Activated naive CD4-positive, alpha-beta T cell treated with anti-CD3 and anti-CD28 coated beads for 36 hours (primary cell): ENCODE measurements around the gene GOLT1A. TPM values are rescaled to one million over a fixed set of nuclear protein-coding genes. Genes with fewer than 3 reads are reported as not detected.
"Not testable (repeated sequence)": the region's sequence is repeated elsewhere in the genome, so short reads cannot be mapped to it uniquely, and the experiment has no call there.

ENCODE experiments used
- CTCF ChIA-PET: fragments of 350-600 bp; sonication (Branson Sonifier 250); formaldehyde crosslinking; loops from one replicate; lab custom pipeline; 2021; ENCODE audit warnings: antibody characterized with exemption; lab: Charles Lee
- DNase-seq: peaks from one replicate; pipeline ENCODE4 v3.0.0-alpha.2; 2020
- H3K27ac Mint-ChIP-seq: one replicate; pipeline ENCODE4 v1.8.0; 2021; ENCODE audit warnings: mild to moderate bottlenecking, mixed read lengths
- H3K27me3 Mint-ChIP-seq: one replicate; pipeline ENCODE4 v1.8.0; 2021; ENCODE audit warnings: low read depth, mixed read lengths
- H3K36me3 Mint-ChIP-seq: one replicate; pipeline ENCODE4 v1.8.0; 2021; ENCODE audit warnings: low read depth, mixed read lengths
- H3K4me1 Mint-ChIP-seq: one replicate; pipeline ENCODE4 v1.8.0; 2021; ENCODE audit warnings: low read depth, mixed read lengths
- H3K4me3 Mint-ChIP-seq: one replicate; pipeline ENCODE4 v1.8.0; 2021; ENCODE audit warnings: mild to moderate bottlenecking, moderate library complexity, mixed read lengths
- H3K9me3 Mint-ChIP-seq: one replicate; pipeline ENCODE4 v1.8.0; 2021; ENCODE audit warnings: mixed read lengths
- intact Hi-C: fragments of 100-400 bp; cut with micrococcal nuclease; formaldehyde crosslinking; loops from one replicate; pipeline ENCODE4 v1.15.1; 2023
- total RNA-seq, 2 experiments: library from RNA; stranded (reverse); gene quantifications; one replicate each; pipeline ENCODE4 v1.2.3, GENCODE V29; 2021

The GOLT1A gene
- total RNA-seq, 2 experiments from 2014 or later, result not detected

- no peaks in the 10 kb centered on the region for H3K4me1 Mint-ChIP-seq
- CTCF ChIA-PET, result interaction anchor here (0.6 kb wide), 1 partner anchor 1100 kb away, joined by 3 read pairs; no protein-coding TSS in a partner anchor
- H3K27me3 Mint-ChIP-seq, result peaks cover 2% of the 10 kb centered on the region
- no peak overlapping the region for H3K4me3 Mint-ChIP-seq
- H3K36me3 Mint-ChIP-seq, result no peaks in the 10 kb centered on the region
- H3K27ac Mint-ChIP-seq, result no peak overlapping the region
- H3K9me3 Mint-ChIP-seq, result no peaks in the 10 kb centered on the region
- DNase-seq, result no peak
- intact Hi-C loops, result no loop called here
Observed at GRCh38 chr1:204241050-204241449, 27.3 kb upstream of the GOLT1A start.

- Mint-ChIP-seq H3K4me3 (no peak overlapping the region), H3K27ac (no peak overlapping the region), H3K9me3 (no peaks in the 10 kb centered on the region), H3K4me1 (no peaks in the 10 kb centered on the region), H3K36me3 (no peaks in the 10 kb centered on the region), H3K27me3 (peaks cover 3% of the 10 kb centered on the region)
- DNase-seq, result no peak
- CTCF ChIA-PET, result no interaction called here
- intact Hi-C loops, result no loop called here
Observed at GRCh38 chr1:204240233-204240632, 26.4 kb upstream of the GOLT1A start.

- H3K27ac Mint-ChIP-seq, H3K4me1 Mint-ChIP-seq, H3K36me3 Mint-ChIP-seq, H3K9me3 Mint-ChIP-seq, H3K27me3 Mint-ChIP-seq, DNase-seq, H3K4me3 Mint-ChIP-seq, intact Hi-C loops: not testable (repeated sequence)
- CTCF ChIA-PET, result interaction anchor here (0.6 kb wide), 1 partner anchor 548 kb away, joined by 3 read pairs; no protein-coding TSS in a partner anchor
Observed at GRCh38 chr1:204239401-204239800, 25.6 kb upstream of the GOLT1A start.

- H3K27ac Mint-ChIP-seq, H3K9me3 Mint-ChIP-seq, H3K4me1 Mint-ChIP-seq, H3K27me3 Mint-ChIP-seq, DNase-seq, CTCF ChIA-PET, H3K4me3 Mint-ChIP-seq, H3K36me3 Mint-ChIP-seq, intact Hi-C loops: not testable (repeated sequence)
Observed at GRCh38 chr1:204238520-204238919, 24.7 kb upstream of the GOLT1A start.

- DNase-seq, H3K36me3 Mint-ChIP-seq, H3K27me3 Mint-ChIP-seq, H3K4me3 Mint-ChIP-seq, H3K27ac Mint-ChIP-seq, intact Hi-C loops, H3K9me3 Mint-ChIP-seq, H3K4me1 Mint-ChIP-seq: not testable (repeated sequence)
- CTCF ChIA-PET, result interaction anchor here (1.0 kb wide), 1 partner anchor 126 kb away, joined by 3 read pairs; no protein-coding TSS in a partner anchor
Observed at GRCh38 chr1:204237515-204237914, 23.7 kb upstream of the GOLT1A start.

- Mint-ChIP-seq H3K27ac (no peak overlapping the region), H3K4me1 (no peaks in the 10 kb centered on the region), H3K27me3 (peaks cover 3% of the 10 kb centered on the region), H3K36me3 (no peaks in the 10 kb centered on the region), H3K9me3 (no peaks in the 10 kb centered on the region), H3K4me3 (no peak overlapping the region)
- DNase-seq, result no peak
- intact Hi-C loops, result no loop called here
- CTCF ChIA-PET, result interaction anchor here (1.2 kb wide), 1 partner anchor 26 kb away, joined by 5 read pairs; no protein-coding TSS in a partner anchor
Observed at GRCh38 chr1:204232526-204232925, 18.7 kb upstream of the GOLT1A start.

- H3K27me3 Mint-ChIP-seq, result no peaks in the 10 kb centered on the region
- H3K9me3 Mint-ChIP-seq, result no peaks in the 10 kb centered on the region
Observed at GRCh38 chr1:204230211-204230610, 16.4 kb upstream of the GOLT1A start.

GRCh38 chr1:204228896-204229295 lies 15.1 kb upstream of the GOLT1A start:
- Mint-ChIP-seq H3K36me3 (no peaks in the 10 kb centered on the region), H3K27me3 (no peaks in the 10 kb centered on the region), H3K9me3 (no peaks in the 10 kb centered on the region), H3K4me1 (no peaks in the 10 kb centered on the region), H3K27ac (no peak overlapping the region), H3K4me3 (no peak overlapping the region)
- CTCF ChIA-PET, result interaction anchor here (1.2 to 3.0 kb wide), 4 partner anchors 22 to 274 kb away, joined by 3 to 12 read pairs (median 7); no protein-coding TSS in a partner anchor
- DNase-seq, result no peak
- intact Hi-C loops, result no loop called here

More at GRCh38 chr1:204230211-204230610, 16.4 kb upstream of the GOLT1A start:
- no peak overlapping the region for H3K4me3 Mint-ChIP-seq
- intact Hi-C loops, result no loop called here
- CTCF ChIA-PET, result interaction anchor here (1.8 to 3.0 kb wide), 2 partner anchors 24 to 133 kb away, joined by 10 to 12 read pairs; no protein-coding TSS in a partner anchor
- H3K4me1 Mint-ChIP-seq, result no peaks in the 10 kb centered on the region
- no peaks in the 10 kb centered on the region for H3K36me3 Mint-ChIP-seq
- H3K27ac Mint-ChIP-seq, result no peak overlapping the region
- DNase-seq, result no peak

GRCh38 chr1:204227996-204228785 lies 14.4 kb upstream of the GOLT1A start:
- Mint-ChIP-seq H3K27me3 (no peaks in the 10 kb centered on the region), H3K4me3 (no peak overlapping the region), H3K27ac (no peak overlapping the region), H3K4me1 (no peaks in the 10 kb centered on the region), H3K9me3 (no peaks in the 10 kb centered on the region), H3K36me3 (no peaks in the 10 kb centered on the region)
- CTCF ChIA-PET, result interaction anchor here (1.2 to 3.0 kb wide), 4 partner anchors 21 to 275 kb away, joined by 3 to 12 read pairs (median 8); no protein-coding TSS in a partner anchor
- intact Hi-C loops, result no loop called here
- no peak for DNase-seq

- CTCF ChIA-PET, result interaction anchor here (0.9 to 3.0 kb wide), 3 partner anchors 21 to 136 kb away, joined by 3 to 12 read pairs (median 7); no protein-coding TSS in a partner anchor
- no peak overlapping the region for H3K27ac Mint-ChIP-seq
- no peaks in the 10 kb centered on the region for H3K36me3 Mint-ChIP-seq
- intact Hi-C loops, result no loop called here
- H3K4me3 Mint-ChIP-seq, result no peak overlapping the region
- H3K4me1 Mint-ChIP-seq, result no peaks in the 10 kb centered on the region
- no peak for DNase-seq
- H3K27me3 Mint-ChIP-seq, result no peaks in the 10 kb centered on the region
- no peaks in the 10 kb centered on the region for H3K9me3 Mint-ChIP-seq
Observed at GRCh38 chr1:204227351-204227750, 13.6 kb upstream of the GOLT1A start.

GRCh38 chr1:204225841-204226735 lies 12.3 kb upstream of the GOLT1A start:
- CTCF ChIA-PET, result interaction anchor here (1.5 kb wide), 1 partner anchor 19 kb away, joined by 7 read pairs; no protein-coding TSS in a partner anchor

GRCh38 chr1:204224655-204225054 lies 10.9 kb upstream of the GOLT1A start:
- H3K27me3 Mint-ChIP-seq, result no peaks in the 10 kb centered on the region
- no peak for DNase-seq
- H3K4me3 Mint-ChIP-seq, result no peak overlapping the region
- no peaks in the 10 kb centered on the region for H3K36me3 Mint-ChIP-seq
- H3K4me1 Mint-ChIP-seq, result no peaks in the 10 kb centered on the region
- no peaks in the 10 kb centered on the region for H3K9me3 Mint-ChIP-seq
- CTCF ChIA-PET, result interaction anchor here (0.8 kb wide), 1 partner anchor 18 kb away, joined by 3 read pairs; no protein-coding TSS in a partner anchor
- no peak overlapping the region for H3K27ac Mint-ChIP-seq
- intact Hi-C loops, result no loop called here

More at GRCh38 chr1:204225841-204226735, 12.3 kb upstream of the GOLT1A start:
- H3K9me3 Mint-ChIP-seq, result no peaks in the 10 kb centered on the region
- H3K27me3 Mint-ChIP-seq, result no peaks in the 10 kb centered on the region
- H3K4me1 Mint-ChIP-seq, result no peaks in the 10 kb centered on the region
- no peak for DNase-seq
- H3K27ac Mint-ChIP-seq, result no peak overlapping the region
- intact Hi-C loops, result no loop called here
- H3K4me3 Mint-ChIP-seq, result no peak overlapping the region
- no peaks in the 10 kb centered on the region for H3K36me3 Mint-ChIP-seq
